Activated CD4-positive, alpha-beta T cell treated with anti-CD3 and anti-CD28 coated beads, Interleukin-2, amount 50 U/mL, for 16 hours (primary cell): ENCODE measurements around the gene SCNN1A.

Source experiments
- DNase-seq: peaks from one replicate; pipeline ENCODE4 v3.0.0-alpha.2; 2020

SCNN1A gene

DNA sequence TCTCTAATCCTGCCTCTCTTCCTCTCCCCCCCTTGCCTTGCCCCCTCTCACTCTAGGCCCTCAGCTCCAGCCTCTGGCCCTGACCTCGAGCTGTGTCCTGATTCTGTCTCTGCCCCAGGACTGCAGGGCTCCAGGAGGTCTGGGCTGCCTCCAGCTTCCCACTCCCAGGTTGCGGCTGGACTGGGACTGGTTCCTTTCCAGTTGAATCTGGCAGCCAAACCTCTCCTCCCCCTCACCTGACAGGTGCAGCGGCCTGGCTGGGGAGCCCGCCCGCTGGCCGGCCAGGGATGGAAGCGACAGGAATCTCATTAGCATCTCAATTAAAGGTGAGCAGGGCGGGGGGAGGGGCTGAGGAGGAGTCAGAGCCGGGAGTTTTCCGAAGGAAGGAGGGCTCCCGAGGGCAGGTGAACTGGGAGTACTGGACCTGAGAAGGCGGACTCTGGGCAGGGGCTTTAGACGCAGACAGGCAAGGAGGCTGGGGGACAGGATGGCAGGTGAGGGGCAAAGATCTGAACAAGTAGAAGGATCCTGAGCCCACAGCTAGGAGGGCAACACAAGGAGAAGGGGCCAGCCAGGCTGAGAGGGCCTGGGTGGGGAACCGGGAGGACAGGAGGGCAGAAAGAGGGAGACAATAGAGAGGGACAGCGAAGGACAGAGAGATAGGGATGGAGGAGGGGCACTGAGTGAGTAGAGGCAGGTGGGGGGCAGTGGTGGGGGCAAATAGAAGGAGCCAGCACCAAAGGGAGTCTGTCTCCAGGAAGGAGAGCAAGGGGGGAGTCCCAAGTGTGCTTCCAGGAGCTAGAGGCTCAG is at the start of gene SCNN1A:
Gene SCNN1A (minus strand): TSS at position 295 of the 810 bp plus-strand sequence. CDS start 780 bp downstream, outside the sequence.
- DNase-seq, result no peak

DNA sequence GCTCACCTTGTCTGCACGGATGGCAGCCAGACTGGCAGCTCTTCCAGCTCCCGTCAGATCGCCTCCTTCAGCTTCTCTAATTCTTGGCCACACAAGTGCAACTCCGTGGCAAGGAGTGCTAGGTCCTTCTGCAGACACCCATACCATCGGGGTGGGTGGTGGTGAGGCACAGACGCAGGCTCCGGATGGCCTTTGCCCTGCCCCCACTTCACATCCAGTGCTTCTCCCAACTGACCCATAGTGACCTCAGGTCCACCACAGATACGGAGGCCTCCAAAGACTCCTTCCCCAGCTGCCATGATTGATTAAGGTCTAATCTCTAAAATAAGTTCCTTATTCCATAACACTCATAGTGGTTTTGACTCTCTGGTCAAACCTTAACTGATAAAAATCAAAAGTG is 49.5 kb upstream of the SCNN1A start:
- no peak for DNase-seq

DNA sequence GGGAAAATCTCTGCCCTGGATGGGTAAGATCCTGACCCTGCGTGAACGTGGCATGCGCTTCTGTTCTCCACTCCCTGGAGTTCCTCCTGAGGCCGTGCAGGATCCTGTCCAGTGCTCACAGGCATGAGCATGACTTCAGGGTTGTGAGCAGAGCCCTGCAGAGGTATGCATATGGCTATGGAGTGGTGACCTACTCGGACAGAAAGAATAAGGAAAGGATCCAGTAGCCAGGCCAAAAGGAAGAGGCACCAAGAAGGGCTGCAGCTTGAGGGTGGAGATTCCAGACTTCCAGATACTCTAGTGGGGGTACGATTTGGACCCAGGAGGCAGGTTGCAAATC is 48.6 kb upstream of the SCNN1A start:
- no peak for DNase-seq

DNA sequence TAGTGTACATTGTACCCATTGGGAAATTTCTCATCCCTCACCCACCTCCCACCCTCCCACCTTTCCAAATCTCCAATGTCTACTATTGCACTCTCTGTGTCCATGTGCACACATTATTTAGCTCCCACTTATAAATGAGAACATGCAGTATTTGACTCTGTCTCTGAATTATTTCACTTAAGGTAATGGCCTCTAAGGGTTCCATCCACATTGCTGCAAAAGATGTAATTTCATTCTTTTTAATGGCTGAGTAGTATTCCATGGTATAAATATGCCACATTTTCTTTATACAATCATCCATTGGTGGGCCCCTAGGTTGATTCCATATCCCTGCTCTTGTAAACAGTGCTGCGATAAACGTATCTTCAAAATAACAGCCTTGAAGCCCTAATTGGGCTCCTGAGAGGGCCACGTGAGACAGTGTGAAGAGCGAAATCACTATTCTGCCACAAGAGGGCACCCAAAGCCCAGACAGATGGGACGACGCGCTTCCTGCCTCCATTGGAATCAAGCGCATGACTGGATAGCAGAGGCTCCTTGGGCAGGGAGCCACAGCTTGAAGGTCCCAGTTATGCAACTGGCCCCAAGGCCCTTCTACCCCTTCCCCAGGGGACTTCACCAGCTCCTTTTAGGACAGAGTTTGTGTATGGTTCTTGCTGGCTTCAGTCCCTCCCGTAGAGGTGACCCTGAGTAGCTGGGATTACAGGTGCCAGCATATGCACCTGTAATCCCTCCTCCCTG is 48.1 kb upstream of the SCNN1A start:
- DNase-seq, result peak; percentile 91

DNA sequence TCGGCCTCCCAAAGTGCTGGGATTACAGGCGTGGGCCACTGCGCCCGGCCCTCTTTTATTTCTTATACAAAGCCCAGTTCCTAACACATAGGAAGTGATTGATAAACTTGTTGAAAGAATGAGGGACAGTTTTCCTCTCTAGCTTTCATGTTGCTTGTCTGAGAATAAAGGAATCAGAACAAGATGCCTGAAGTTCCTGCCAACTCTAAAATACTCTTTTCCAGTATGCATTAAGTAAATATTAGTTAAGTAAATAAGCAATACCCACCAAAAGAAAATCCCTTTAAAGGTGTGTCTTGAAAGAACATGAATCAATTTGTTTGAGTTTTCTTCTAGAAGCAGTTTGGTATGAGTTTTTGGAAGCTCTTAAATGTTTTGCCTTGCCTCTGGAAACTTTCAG is 45.0 kb upstream of the SCNN1A start:
- DNase-seq, result no peak

DNA sequence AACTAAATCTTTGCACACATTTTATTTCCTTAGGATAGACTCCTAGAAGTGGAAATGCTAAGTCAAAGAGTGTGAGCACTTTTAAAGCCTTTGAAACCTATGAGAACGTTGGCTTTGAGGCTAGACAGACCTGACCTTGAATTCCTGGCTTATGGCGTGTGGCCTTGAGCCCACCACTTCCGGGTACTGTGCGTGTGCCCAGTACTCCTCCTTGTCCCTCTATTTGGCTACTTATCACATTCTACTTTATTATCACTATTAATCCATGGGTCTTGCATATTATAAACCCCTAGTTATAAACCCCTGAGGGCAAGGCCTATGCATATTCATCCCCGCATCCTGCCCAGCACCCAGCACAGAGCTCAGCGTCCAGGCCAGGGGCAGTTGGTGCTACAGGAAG is 43.4 kb upstream of the SCNN1A start:
- DNase-seq, result no peak

DNA sequence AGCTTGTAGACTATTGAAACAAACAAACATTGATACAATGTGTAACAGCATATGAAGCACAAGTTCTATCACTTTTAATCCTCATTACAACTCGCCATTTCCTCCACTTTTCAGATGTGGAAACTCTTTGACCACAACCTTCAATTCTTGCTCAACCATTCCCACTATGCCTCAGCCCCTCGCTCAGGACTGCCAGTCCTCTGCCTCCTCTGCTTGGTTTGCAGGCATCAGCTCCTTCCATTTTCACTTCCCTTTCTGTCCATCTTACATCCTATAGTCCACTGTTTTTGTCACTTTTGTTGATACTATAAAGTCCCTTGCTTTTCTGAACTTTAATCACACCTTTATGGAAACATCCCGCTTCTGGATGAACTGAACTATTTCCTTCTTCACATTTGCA is 41.2 kb upstream of the SCNN1A start:
- peak; percentile 51 for DNase-seq

DNA sequence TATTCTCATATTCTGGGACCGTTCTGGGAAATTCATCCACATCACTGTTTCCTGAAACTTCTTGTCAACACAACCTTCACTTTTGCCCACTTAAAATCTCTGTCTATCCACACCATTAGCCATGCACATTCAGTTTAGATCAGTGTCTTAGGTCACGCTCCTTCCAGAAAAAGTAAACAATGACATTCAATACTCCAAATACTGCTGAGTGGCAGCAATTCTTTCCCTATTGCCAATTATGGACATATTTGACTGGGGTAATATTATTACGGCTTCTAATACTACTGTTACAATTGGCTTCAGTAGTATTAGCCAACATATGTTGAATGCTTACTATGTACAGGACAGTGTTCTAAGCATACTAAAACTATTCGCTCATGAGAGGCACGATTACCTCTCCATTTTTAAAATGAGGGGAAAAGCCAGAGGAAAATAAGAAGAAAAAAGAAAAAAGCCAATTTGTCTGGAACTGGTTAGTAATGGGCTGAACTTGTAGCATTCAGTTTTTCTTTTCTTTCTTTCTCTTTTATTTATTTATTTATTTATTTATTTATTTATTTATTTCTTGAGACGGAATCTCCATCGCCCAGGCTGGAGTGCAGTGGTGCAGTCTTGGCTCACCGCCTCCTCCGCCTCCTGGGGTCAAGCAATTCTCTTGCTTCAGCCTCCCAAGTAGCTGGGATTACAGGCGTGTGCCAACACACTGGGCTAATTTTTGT is 32.0 kb upstream of the SCNN1A start:
- no peak for DNase-seq

DNA sequence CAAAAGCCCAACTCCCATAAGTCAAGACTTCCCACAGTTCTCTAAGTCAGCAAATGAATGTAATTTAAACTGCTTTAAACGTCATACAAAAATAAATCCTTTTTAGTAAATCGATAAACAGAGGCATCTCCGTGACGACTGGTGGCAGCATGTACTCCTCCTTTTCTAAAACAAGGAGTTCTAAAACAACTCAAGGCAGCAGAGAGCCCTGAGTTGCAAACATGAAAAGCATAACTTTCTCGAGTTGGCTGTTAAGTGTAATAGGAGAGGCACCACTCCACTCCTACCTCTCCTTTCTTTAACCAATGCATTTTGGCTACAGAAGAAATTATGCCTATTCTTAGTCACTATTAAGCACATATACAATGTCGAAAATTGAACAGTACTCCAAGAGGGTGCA is 30.6 kb upstream of the SCNN1A start:
- no peak for DNase-seq

DNA sequence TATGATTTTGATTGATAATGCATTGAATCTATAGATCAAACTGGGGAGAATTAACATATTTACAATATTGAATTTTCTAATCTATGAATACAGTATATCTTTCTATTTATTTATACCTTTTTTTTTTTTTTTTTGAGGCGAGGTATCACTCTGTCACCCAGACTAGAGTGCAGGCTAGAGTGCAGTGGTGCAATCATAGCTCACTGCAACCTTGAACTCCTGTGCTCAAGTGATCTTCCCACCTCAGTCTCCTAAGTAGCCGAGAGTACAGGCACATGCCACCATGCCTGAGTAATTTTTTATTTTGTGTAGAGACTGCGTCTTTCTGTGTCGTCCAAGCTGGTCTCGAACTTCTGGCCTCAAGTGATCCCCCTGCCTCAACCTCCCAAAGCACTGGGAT is 29.0 kb upstream of the SCNN1A start:
- DNase-seq, result no peak

DNA sequence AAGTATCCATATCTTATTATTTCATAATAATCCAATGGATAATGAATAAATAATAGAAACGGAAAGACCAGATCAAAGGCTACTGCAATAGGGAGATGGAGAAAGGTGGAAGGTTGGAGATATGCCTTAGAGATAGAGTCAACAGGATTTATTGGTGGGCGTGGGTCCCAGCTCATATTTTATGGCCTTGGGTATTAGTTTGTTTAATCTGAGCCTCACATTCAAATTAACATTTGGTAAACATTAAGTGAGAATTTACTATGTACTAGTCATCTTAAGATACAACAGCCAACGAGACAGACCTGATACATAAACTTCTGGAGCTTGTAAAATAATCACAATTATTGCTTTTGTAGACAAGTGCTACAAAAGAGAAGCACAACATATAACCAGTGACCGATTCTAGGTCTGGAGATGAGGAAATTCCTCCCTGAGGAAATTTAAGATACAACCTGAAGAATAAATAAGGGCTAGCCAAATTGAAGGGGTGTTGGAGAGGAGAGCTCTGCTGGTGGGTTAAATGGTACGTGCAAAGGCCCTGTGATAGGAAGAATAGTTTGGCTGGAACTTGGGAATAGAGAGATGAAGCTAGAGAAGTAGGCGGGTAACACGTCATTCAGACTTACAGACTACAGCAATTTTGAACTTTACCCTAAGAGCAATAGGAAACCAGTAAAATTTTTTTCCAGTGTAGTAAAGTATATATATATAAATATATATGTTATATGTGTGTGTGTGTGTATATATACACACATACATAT is 24.7 kb upstream of the SCNN1A start:
- DNase-seq, result no peak

DNA sequence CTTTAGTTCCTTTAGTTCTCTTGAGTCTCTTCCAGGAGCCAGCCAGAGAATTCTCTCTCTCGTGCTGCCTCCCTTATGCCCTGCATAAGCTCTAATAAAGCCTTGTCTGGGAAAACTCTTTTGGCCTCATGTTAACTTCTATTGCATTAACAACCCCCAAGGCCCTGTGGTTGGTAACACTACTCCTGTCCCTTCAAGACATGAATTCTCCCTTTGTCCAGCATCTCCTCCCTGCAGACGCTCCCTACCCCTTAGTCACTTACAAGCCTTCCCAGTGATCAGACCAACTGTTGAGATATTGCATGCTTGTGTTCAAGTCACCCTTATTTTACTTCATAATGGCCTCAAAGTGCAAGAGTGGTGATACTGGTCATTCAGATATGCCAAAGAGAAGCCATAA is 20.7 kb upstream of the SCNN1A start:
- DNase-seq, result no peak

DNA sequence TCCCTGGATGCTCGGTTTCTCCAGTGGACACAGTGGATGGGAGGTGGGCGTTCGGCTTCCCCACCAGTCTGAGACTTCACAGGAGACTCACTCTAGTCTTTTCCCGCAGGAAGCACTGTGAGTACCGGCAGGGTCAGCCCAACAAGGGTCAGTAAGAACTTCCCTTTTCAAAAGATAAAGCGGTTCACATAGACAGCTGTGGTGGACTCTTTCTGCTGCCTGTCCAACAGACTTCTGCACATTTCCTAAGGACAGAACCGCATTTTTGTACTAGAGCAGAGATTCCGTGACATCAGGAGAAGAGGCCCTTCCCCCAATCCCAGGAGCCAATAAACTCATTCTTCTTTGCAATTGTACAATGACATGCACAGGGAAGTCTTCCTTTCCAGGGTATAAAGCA is 19.0 kb upstream of the SCNN1A start:
- no peak for DNase-seq

DNA sequence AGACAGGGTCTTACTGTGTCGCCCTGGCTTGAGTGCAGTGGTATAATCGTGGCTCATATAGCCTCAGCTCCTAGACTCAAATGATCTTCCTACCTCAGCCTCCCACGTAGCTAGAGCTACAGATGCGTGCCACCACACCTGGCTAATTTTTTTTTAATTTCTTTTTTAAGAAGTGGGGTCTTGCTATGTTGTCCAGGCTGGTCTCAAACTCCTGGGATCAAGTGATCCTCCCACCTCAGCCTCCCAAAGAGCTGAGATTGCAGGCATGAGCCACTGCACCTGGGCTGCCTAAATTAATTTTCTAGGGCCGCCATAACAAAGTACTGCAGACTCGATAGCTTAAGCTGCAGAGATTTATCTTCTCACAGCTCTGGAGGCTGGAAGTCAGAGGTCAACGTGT is 17.7 kb upstream of the SCNN1A start:
- DNase-seq, result no peak

DNA sequence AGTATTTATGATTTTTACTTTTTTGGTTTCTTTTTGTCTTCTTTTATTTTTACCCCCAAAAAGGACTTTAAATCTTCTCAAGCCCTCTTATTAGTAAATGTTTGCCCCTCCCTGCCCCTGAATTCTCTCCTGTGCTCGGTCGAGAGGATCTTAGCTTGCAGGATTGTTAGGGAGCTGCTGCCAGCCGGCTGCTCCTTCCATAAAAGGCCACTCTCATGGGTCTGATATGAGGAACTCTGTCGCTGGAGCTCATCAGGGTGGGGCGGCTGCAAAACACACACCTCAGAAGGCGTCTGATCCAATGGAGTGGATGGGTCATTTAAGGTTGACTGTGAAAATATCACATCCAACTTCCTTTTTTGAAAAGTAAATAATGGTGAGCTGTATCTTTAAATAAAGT is 17.1 kb upstream of the SCNN1A start:
- no peak for DNase-seq

DNA sequence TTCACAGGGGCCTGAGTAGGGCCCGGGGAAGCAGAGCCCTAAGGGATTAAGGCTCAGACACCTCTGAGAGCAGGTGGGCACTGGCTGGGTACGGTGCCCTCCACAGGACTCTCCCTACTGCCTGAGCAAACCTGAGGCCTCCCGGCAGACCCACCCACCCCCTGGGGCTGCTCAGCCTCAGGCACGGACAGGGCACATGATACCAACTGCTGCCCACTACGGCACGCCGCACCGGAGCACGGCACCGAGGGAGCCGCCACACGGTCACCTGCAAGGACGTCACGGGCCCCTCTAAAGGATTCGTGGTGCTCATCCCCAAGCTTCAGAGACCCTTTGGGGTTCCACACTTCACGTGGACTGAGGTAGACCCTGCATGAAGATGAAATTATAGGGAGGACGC is 15.7 kb upstream of the SCNN1A start:
- DNase-seq, result no peak

DNA sequence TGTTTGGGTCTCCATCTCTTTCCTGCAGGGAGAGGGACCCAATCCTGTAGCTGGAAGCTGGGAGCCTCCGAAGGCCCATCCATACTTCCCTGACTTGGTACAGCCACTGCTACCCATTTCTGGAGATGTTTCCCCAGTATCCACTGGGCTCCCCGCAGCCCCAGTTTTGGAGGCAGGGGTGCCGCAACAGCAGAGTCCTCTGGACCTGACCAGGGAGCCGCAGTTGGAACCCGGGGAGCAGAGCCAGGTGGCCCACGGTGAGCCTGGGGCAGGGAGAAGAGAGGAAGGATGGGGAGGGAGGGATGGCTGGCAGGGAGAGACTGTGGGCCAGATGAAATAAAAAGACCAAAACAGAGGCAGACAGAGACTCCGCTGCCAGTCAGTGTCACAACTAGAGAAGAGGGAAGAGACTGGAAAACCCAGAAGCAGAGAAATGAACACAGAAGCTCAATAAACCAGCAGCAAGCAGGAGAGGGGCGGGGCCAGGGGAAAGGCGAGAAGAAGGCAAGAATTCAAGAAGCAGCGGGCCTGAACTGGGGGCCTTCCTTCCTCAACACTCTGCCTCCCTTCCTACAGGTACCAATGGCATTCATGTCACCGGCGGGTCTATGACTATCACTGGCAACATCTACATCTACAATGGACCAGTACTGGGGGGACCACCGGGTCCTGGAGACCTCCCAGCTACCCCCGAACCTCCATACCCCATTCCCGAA is 14.9 kb upstream of the SCNN1A start:
- no peak for DNase-seq

DNA sequence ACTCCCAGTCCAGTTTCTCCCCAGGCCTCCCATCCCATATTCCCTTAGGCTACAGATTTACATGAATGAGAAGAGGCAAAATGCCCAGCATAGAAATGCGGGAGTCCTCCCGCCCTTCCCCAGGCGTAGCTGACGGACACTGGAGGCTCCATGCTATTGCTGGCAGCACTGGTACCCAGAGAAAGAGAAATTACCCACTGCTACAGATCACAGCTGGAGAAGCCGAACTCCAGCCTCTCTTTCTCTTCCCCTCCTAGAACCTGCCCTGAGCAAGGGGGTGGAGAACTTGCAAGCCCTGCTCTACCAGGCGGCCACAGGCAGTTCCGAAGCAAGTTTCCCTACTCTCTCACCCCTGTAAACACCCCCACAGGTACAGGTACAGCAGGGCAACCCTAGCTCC is 12.2 kb upstream of the SCNN1A start:
- no peak for DNase-seq

DNA sequence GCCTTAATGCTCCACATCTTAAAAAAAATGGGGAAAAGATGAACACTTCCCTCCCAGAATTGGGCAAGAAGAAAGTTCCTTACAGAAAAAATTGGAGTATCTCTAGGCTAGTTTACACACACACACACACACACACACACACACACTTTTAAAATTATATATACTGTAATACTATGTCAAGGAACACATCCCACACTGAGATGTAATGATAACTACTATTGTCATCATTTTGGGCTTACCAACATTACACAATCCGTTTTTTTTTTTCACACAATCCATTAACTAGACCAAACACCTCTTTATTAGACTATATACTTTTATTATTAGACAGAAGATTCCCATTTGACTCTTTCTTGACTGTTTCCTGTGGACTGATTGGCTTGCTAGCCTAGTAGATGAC is 11.1 kb upstream of the SCNN1A start:
- no peak for DNase-seq

DNA sequence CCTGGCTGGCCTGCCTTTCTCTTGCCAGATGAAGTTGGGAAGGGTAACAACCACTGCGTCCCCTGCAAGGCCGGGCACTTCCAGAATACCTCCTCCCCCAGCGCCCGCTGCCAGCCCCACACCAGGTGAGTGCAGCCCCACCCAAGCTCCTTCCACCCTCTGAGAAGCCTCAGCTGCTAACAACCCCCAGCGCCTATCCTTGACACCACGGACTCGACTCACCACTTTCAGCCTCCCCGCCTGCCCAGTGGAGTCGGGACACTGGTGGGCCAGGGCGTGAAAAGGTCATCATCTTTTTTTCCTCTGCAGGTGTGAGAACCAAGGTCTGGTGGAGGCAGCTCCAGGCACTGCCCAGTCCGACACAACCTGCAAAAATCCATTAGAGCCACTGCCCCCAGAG is 10.7 kb upstream of the SCNN1A start:
- no peak for DNase-seq

DNA sequence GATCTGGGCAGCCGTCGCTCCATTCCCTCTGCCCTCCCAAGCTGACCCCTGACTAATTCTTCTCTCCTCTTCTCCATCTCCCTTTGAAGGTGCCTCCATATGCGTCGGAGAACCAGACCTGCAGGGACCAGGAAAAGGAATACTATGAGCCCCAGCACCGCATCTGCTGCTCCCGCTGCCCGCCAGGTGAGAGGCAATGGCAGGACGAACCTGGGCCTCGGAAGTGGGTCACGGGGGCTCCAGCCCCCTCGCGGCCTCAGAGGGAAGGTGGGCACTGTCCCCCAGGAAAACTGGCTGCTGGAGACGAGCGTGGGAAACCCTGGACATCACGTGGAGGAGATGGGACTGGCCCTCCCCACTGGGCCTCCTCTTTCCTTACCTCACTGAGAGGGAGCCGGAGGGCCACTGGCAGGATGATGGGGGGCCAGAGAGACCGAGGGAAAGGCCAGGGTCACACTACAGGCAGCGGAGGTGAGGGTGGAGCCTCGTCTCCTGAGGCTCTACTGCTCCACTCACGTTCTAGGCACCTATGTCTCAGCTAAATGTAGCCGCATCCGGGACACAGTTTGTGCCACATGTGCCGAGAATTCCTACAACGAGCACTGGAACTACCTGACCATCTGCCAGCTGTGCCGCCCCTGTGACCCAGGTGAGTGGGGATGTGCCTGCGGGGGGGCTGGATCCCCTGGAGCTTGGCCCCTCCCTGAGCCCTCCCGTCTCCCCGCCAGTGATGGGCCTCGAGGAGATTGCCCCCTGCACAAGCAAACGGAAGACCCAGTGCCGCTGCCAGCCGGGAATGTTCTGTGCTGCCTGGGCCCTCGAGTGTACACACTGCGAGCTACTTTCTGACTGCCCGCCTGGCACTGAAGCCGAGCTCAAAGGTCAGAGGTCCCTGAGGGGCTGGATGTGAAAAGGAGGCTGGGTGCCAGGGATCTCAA is 9.4 kb upstream of the SCNN1A start:
- no peak for DNase-seq
